ENCODE measurements around the gene CACNA1B. TPM values are rescaled to one million over a fixed set of nuclear protein-coding genes. Genes with fewer than 3 reads are reported as not detected.
A peak's percentile ranks its signal among the peaks of the same experiment; 100 is the strongest.

The CACNA1B gene
- total RNA-seq, 1 experiment from 2014 or later, result not detected

DNA sequence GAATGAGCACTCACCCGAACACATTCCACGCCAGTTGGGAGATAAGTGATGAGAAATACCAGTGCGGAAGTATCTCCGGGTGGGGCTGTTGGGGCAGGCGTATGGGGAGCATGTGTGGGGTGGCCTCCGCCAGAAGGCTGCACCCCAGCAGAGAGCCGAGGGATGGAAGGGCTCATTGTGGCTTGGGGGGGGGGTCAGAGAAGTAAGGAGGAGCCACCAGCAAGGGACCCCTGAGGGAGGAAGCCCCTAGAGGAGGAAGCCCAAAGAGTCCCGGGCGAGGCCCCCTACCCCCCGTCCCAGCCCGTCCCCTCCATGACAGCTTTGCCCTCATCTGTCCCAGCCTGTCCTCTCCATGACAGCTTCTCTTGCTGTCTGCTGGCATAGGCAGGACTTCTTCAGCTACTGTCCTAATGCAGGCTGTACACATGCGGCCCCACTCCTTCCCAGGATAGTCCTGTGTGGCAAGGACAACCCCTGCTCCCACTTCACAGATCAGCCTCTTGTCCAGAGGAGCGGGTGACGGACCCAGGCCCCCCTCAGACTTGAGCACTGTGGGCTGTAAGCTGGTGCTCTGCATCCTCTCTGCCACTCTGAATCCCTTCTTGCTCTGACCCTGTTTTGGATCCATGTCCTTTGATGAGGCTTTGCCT, 239.6 kb downstream of the CACNA1B start:
- no peaks in the 10 kb centered on the region for H3K36me3 ChIP-seq (ENCODE audit: insufficient read depth, low read length)
- no peak overlapping the region for H2AFZ ChIP-seq (ENCODE audit: low read length)
- H3K9me3 ChIP-seq (ENCODE audit: low read length), result peaks cover 3% of the 10 kb centered on the region; the same call in 1 of the 2 replicates
- DNase-seq, result peak; percentile 19
- H3K9me2 ChIP-seq (replicated peaks; ENCODE audit: insufficient read depth, low read length), result no peaks in the 10 kb centered on the region
- H3K4me2 ChIP-seq (ENCODE audit: low read depth, low read length, poor library complexity, severe bottlenecking), result no peak overlapping the region
- no peak overlapping the region for H3K4me3 ChIP-seq (ENCODE audit: low read length)
- no peak overlapping the region for H3K9ac ChIP-seq (ENCODE audit: low read length)
- H3K4me1 ChIP-seq (ENCODE audit: low read length), result no peaks in the 10 kb centered on the region
- H3K79me2 ChIP-seq (ENCODE audit: low read length), result no peaks in the 10 kb centered on the region
- H3K27me3 ChIP-seq (ENCODE audit: low read length), result no peaks in the 10 kb centered on the region
- H4K20me1 ChIP-seq (ENCODE audit: insufficient read depth, low read depth, low read length), result no peaks in the 10 kb centered on the region
- H3K27ac ChIP-seq (ENCODE audit: low read length), result no peak overlapping the region

DNA sequence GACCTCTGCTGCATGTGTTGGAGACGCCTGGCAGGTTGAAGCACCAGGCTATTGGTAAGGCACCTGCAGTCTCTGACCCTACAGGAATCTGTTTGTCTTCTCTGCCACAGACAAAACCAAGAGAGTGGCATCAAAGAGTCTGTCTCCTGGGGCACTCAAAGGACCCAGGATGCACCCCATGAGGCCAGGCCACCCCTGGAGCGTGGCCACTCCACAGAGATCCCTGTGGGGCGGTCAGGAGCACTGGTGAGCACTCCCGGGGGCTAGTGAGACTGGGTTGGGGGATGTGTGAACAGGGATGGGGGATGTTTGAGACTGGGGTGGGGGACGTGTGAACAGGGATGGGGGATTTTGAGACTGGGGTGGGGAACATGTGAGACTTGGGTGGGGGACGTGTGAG, 240.3 kb downstream of the CACNA1B start:
- H3K9ac ChIP-seq (ENCODE audit: low read length), result no peak overlapping the region
- H3K27me3 ChIP-seq (ENCODE audit: low read length), result no peaks in the 10 kb centered on the region
- no peaks in the 10 kb centered on the region for H3K36me3 ChIP-seq (ENCODE audit: insufficient read depth, low read length)
- H3K4me3 ChIP-seq (ENCODE audit: low read length), result no peak overlapping the region
- H4K20me1 ChIP-seq (ENCODE audit: insufficient read depth, low read depth, low read length), result no peaks in the 10 kb centered on the region
- H2AFZ ChIP-seq (ENCODE audit: low read length), result no peak overlapping the region
- H3K4me1 ChIP-seq (ENCODE audit: low read length), result no peaks in the 10 kb centered on the region
- no peak for DNase-seq
- no peaks in the 10 kb centered on the region for H3K79me2 ChIP-seq (ENCODE audit: low read length)
- H3K9me2 ChIP-seq (replicated peaks; ENCODE audit: insufficient read depth, low read length), result no peaks in the 10 kb centered on the region
- H3K4me2 ChIP-seq (ENCODE audit: low read depth, low read length, poor library complexity, severe bottlenecking), result no peak overlapping the region
- peaks cover 9% of the 10 kb centered on the region; the same call in 1 of the 2 replicates for H3K9me3 ChIP-seq (ENCODE audit: low read length)
- H3K27ac ChIP-seq (ENCODE audit: low read length), result no peak overlapping the region

DNA sequence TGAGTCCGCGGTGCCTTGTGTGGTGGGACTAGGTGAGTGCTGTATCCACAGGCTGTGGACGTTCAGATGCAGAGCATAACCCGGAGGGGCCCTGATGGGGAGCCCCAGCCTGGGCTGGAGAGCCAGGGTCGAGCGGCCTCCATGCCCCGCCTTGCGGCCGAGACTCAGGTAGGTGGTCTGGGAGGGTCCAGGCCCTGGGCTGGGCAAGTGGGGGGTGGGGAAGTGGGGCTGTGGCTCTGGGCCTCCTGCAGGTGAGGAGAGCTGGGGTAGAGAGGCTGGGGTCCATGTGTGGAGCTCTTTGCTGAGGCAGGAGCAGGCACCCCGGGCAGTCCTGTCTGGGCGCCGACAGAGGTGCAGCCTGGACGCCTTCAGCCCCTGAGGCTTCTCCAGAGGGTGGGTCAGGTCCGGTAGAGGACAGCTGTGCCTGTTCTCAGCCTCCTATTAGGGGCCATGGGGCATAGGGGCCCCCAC, 241.1 kb downstream of the CACNA1B start:
- no peak overlapping the region for H3K27ac ChIP-seq (ENCODE audit: low read length)
- H3K79me2 ChIP-seq (ENCODE audit: low read length), result no peaks in the 10 kb centered on the region
- H3K4me3 ChIP-seq (ENCODE audit: low read length), result no peak overlapping the region
- no peak overlapping the region for H3K4me2 ChIP-seq (ENCODE audit: low read depth, low read length, poor library complexity, severe bottlenecking)
- no peaks in the 10 kb centered on the region for H3K9me2 ChIP-seq (replicated peaks; ENCODE audit: insufficient read depth, low read length)
- H3K4me1 ChIP-seq (ENCODE audit: low read length), result no peaks in the 10 kb centered on the region
- H2AFZ ChIP-seq (ENCODE audit: low read length), result no peak overlapping the region
- no peak for DNase-seq
- H3K27me3 ChIP-seq (ENCODE audit: low read length), result no peaks in the 10 kb centered on the region
- H3K9ac ChIP-seq (ENCODE audit: low read length), result no peak overlapping the region
- no peaks in the 10 kb centered on the region; the same call in 1 of the 2 replicates for H3K36me3 ChIP-seq (ENCODE audit: insufficient read depth, low read length)
- H4K20me1 ChIP-seq (ENCODE audit: insufficient read depth, low read depth, low read length), result no peaks in the 10 kb centered on the region
- H3K9me3 ChIP-seq (ENCODE audit: low read length), result peaks cover 16% of the 10 kb centered on the region; the same call in 1 of the 2 replicates

DNA sequence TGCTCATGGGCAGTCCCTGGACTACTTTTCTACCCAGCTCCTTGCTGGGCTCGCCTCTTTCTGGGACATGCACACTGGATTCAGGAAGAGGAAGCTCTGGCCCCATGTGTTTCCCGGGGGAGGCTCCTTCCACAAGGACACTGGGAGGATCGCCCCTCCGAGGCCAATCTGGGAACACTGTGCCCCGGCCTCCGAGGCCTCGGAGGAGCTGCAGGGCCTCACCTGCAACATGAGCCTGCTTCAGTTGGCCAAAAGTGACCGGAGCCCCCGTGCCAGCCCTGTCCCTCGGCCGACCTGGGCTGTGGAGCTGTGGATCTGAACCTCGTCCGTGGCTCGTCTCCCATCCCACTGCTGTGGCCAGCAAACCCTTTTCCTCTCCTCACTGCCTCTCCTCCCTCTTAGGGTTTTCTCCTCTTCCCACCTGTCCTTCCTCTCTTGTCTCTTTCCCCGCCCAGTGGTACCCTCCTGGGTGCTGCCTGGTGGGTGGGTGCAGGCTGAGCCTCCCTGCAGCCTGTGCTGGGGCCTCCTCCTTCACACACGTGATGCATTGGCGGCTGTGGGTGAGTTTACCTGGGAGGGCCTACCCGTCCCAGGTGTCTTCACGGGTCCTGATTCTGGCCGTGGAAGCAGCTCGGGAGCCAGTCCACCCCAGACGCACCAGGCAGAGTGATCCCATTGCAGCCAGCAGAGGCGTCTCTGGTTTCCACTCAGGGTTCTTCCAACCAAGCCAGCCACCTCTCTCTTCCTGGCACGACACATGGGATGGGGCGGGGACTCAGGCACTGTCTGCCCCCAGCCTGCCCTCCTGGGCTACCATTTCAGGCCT, 241.8 kb downstream of the CACNA1B start:
- DNase-seq, result peak; percentile 21
- Histone ChIP-seq H3K4me3 (ENCODE audit: low read length) (no peak overlapping the region), H3K4me2 (ENCODE audit: low read depth, low read length, poor library complexity, severe bottlenecking) (no peak overlapping the region), H4K20me1 (ENCODE audit: insufficient read depth, low read depth, low read length) (no peaks in the 10 kb centered on the region), H3K9ac (ENCODE audit: low read length) (no peak overlapping the region), H3K4me1 (ENCODE audit: low read length) (no peaks in the 10 kb centered on the region), H3K27ac (ENCODE audit: low read length) (no peak overlapping the region), H3K79me2 (ENCODE audit: low read length) (no peaks in the 10 kb centered on the region), H2AFZ (ENCODE audit: low read length) (no peak overlapping the region), H3K36me3 (ENCODE audit: insufficient read depth, low read length) (no peaks in the 10 kb centered on the region; the same call in 1 of the 2 replicates), H3K9me2 (replicated peaks; ENCODE audit: insufficient read depth, low read length) (no peaks in the 10 kb centered on the region), H3K9me3 (ENCODE audit: low read length) (peaks cover 22% of the 10 kb centered on the region; the same call in 1 of the 2 replicates), H3K27me3 (ENCODE audit: low read length) (no peaks in the 10 kb centered on the region)

DNA sequence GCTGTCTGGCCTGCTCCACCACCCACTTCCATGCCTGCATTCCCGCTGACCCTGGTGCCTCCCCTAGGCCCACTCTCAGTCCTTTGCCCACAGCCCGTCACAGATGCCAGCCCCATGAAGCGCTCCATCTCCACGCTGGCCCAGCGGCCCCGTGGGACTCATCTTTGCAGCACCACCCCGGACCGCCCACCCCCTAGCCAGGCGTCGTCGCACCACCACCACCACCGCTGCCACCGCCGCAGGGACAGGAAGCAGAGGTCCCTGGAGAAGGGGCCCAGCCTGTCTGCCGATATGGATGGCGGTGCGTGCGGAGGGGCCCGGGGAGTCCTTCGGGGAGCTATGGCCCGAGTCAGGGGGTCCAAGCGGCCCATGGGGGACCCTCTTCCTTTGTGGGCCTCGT, 242.5 kb downstream of the CACNA1B start:
- H4K20me1 ChIP-seq (ENCODE audit: insufficient read depth, low read depth, low read length), result no peaks in the 10 kb centered on the region
- no peaks in the 10 kb centered on the region for H3K79me2 ChIP-seq (ENCODE audit: low read length)
- no peak overlapping the region for H2AFZ ChIP-seq (ENCODE audit: low read length)
- DNase-seq, result no peak
- no peak overlapping the region for H3K4me2 ChIP-seq (ENCODE audit: low read depth, low read length, poor library complexity, severe bottlenecking)
- H3K27me3 ChIP-seq (ENCODE audit: low read length), result no peaks in the 10 kb centered on the region
- no peaks in the 10 kb centered on the region; the same call in 1 of the 2 replicates for H3K36me3 ChIP-seq (ENCODE audit: insufficient read depth, low read length)
- H3K4me1 ChIP-seq (ENCODE audit: low read length), result no peaks in the 10 kb centered on the region
- H3K9me2 ChIP-seq (replicated peaks; ENCODE audit: insufficient read depth, low read length), result no peaks in the 10 kb centered on the region
- H3K4me3 ChIP-seq (ENCODE audit: low read length), result no peak overlapping the region
- peaks cover 24% of the 10 kb centered on the region; the same call in 1 of the 2 replicates for H3K9me3 ChIP-seq (ENCODE audit: low read length)
- H3K9ac ChIP-seq (ENCODE audit: low read length), result no peak overlapping the region
- no peak overlapping the region for H3K27ac ChIP-seq (ENCODE audit: low read length)

DNA sequence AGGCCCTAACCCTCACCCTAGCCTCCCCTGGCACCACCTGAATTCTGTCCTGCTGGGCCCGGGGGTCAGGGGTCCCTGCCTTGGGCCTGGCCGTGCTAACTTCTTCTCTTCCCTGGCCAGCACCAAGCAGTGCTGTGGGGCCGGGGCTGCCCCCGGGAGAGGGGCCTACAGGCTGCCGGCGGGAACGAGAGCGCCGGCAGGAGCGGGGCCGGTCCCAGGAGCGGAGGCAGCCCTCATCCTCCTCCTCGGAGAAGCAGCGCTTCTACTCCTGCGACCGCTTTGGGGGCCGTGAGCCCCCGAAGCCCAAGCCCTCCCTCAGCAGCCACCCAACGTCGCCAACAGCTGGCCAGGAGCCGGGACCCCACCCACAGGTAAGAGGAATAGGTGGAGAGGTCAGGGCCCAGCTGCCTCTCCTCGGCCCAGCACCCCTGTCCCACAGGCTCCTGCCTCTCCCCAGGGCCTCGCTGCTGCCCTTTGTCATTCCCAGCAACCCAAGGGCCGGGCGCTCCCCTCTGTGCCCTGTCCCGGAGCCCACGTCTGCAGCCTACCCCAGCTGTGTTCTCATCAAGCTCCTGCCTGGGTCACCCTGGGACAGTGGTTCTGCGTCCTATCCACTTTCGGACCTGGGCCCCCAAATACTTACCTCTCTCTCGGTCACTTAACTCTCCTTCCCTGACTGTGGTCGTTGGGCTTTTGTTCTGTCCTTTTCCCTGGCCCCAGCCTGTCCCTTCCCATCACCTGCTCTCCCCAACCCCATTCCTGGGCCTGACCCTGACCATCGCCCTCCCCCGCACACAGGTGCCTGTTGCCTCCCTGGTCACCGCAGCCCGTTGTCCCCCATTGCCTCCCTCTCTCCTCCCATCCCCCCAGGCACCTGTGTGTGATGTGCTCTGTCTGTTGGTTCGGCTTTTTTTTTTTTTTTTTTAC, 243.2 kb downstream of the CACNA1B start:
- H3K27me3 ChIP-seq (ENCODE audit: low read length), result no peaks in the 10 kb centered on the region
- no peak overlapping the region for H3K4me2 ChIP-seq (ENCODE audit: low read depth, low read length, poor library complexity, severe bottlenecking)
- no peaks in the 10 kb centered on the region for H3K79me2 ChIP-seq (ENCODE audit: low read length)
- H3K27ac ChIP-seq (ENCODE audit: low read length), result no peak overlapping the region
- H2AFZ ChIP-seq (ENCODE audit: low read length), result no peak overlapping the region
- no peak overlapping the region for H3K4me3 ChIP-seq (ENCODE audit: low read length)
- H3K9ac ChIP-seq (ENCODE audit: low read length), result no peak overlapping the region
- H3K9me3 ChIP-seq (ENCODE audit: low read length), result peaks cover 24% of the 10 kb centered on the region; the same call in 1 of the 2 replicates
- H3K4me1 ChIP-seq (ENCODE audit: low read length), result no peaks in the 10 kb centered on the region
- no peaks in the 10 kb centered on the region; the same call in 1 of the 2 replicates for H3K36me3 ChIP-seq (ENCODE audit: insufficient read depth, low read length)
- DNase-seq, result no peak
- no peaks in the 10 kb centered on the region for H3K9me2 ChIP-seq (replicated peaks; ENCODE audit: insufficient read depth, low read length)
- no peaks in the 10 kb centered on the region for H4K20me1 ChIP-seq (ENCODE audit: insufficient read depth, low read depth, low read length)

DNA sequence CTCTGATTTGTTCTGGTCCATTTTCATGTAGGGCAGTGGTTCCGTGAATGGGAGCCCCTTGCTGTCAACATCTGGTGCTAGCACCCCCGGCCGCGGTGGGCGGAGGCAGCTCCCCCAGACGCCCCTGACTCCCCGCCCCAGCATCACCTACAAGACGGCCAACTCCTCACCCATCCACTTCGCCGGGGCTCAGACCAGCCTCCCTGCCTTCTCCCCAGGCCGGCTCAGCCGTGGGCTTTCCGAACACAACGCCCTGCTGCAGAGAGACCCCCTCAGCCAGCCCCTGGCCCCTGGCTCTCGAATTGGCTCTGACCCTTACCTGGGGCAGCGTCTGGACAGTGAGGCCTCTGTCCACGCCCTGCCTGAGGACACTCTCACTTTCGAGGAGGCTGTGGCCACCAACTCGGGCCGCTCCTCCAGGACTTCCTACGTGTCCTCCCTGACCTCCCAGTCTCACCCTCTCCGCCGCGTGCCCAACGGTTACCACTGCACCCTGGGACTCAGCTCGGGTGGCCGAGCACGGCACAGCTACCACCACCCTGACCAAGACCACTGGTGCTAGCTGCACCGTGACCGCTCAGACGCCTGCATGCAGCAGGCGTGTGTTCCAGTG, 244.0 kb downstream of the CACNA1B start:
- H3K4me3 ChIP-seq (ENCODE audit: low read length), result no peak overlapping the region
- H3K9me2 ChIP-seq (replicated peaks; ENCODE audit: insufficient read depth, low read length), result no peaks in the 10 kb centered on the region
- H3K27ac ChIP-seq (ENCODE audit: low read length), result no peak overlapping the region
- no peak overlapping the region for H3K4me2 ChIP-seq (ENCODE audit: low read depth, low read length, poor library complexity, severe bottlenecking)
- no peaks in the 10 kb centered on the region for H4K20me1 ChIP-seq (ENCODE audit: insufficient read depth, low read depth, low read length)
- H2AFZ ChIP-seq (ENCODE audit: low read length), result no peak overlapping the region
- H3K27me3 ChIP-seq (ENCODE audit: low read length), result no peaks in the 10 kb centered on the region
- no peak for DNase-seq
- no peaks in the 10 kb centered on the region; the same call in 1 of the 2 replicates for H3K36me3 ChIP-seq (ENCODE audit: insufficient read depth, low read length)
- no peaks in the 10 kb centered on the region for H3K79me2 ChIP-seq (ENCODE audit: low read length)
- no peak overlapping the region for H3K9ac ChIP-seq (ENCODE audit: low read length)
- H3K9me3 ChIP-seq (ENCODE audit: low read length), result peaks cover 24% of the 10 kb centered on the region; the same call in 1 of the 2 replicates
- no peaks in the 10 kb centered on the region for H3K4me1 ChIP-seq (ENCODE audit: low read length)

All from Karpas-422 (cell line).